BE2C (cell line): Measurements from ENCODE around the gene NRP2.

ENCODE experiments used
- DNase-seq: peaks from one replicate; pipeline ENCODE4 v3.0.0-alpha.2; 2020
- H3K27me3 ChIP-seq: fragments of 250-450 bp; sonication (Bioruptor Pico); 2 replicates; pipeline ENCODE4 v1.5.1; 2020; ENCODE audit warnings: mild to moderate bottlenecking
- H3K36me3 ChIP-seq: fragments of 250-450 bp; sonication (Bioruptor Pico); 2 replicates; pipeline ENCODE4 v1.5.1; 2020; ENCODE audit warnings: mild to moderate bottlenecking
- H3K4me1 ChIP-seq: fragments of 250-450 bp; sonication (Bioruptor Pico); 2 replicates; pipeline ENCODE4 v1.5.1; 2020
- H3K4me3 ChIP-seq: 2 replicates; pipeline ENCODE4 v1.5.1; 2011; ENCODE audit warnings: low read depth, low read length
- H3K9me3 ChIP-seq: fragments of 250-450 bp; sonication (Bioruptor Pico); 2 replicates; pipeline ENCODE4 v1.5.1; 2020
- CTCF ChIP-seq: IDR thresholded peaks from 2 replicates; pipeline ENCODE4 v1.5.1; 2012; ENCODE audit warnings: mild to moderate bottlenecking, low read depth, low read length

The NRP2 gene

GRCh38 chr2:205650931-205651330 is 31.4 kb upstream of the NRP2 start:
- DNase-seq: no peak
- no peaks in the 10 kb centered on the region for H3K36me3 ChIP-seq
- H3K9me3 ChIP-seq: no peaks in the 10 kb centered on the region
- no peaks in the 10 kb centered on the region for H3K27me3 ChIP-seq
- 0 out of 2 replicates have a peak, but pooled peaks cover 7% of the 10 kb centered on the region for H3K4me1 ChIP-seq
- H3K4me3 ChIP-seq: no peak overlapping the region
- no peak for TF ChIP-seq CTCF

GRCh38 chr2:205651719-205652118 is 30.6 kb upstream of the NRP2 start:
- no peak for DNase-seq
- 0 out of 2 replicates have a peak, but pooled peaks cover 7% of the 10 kb centered on the region for H3K4me1 ChIP-seq
- H3K9me3 ChIP-seq: no peaks in the 10 kb centered on the region
- no peak for TF ChIP-seq CTCF
- no peaks in the 10 kb centered on the region for H3K27me3 ChIP-seq
- no peak overlapping the region for H3K4me3 ChIP-seq
- H3K36me3 ChIP-seq: no peaks in the 10 kb centered on the region

GRCh38 chr2:205654878-205655605 is 27.3 kb upstream of the NRP2 start:
- no peak overlapping the region for H3K4me3 ChIP-seq
- DNase-seq: no peak
- no peaks in the 10 kb centered on the region for H3K27me3 ChIP-seq
- H3K9me3 ChIP-seq: no peaks in the 10 kb centered on the region
- TF ChIP-seq CTCF: no peak
- H3K36me3 ChIP-seq: no peaks in the 10 kb centered on the region
- peaks cover 7% of the 10 kb centered on the region for H3K4me1 ChIP-seq

DNA sequence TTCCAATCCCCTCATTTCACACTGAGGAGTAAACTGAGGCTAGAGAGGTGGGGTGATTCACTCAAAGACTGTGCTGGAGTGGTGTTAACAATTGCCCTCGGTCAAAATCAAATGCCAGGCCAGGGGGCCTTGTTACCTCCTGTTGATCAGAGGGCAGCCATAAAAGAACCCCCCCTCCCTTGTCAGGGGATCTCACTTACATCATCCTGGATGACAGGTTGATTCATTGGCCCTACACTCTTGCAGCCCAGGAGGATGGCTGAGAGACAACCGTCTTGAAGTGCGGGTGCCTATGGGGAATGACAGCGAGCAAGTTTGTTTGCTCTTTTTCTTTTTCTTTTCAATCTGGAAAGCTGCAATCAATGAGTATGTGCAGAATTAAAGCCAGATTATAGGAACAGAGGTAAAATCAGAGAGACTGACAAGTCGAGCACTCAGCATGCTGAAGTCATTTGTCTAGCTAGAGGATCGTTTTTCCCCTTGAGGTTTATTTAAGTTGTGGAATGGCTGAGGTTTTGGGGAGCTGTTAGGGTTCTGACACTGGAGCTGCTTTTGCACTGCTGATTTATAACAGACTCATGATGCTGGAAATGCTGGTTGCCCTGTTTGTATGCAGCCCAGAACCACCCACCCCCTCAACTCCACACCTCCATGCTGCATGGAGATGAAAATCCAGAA is 26.4 kb upstream of the NRP2 start:
- H3K36me3 ChIP-seq: no peaks in the 10 kb centered on the region
- TF ChIP-seq CTCF: no peak
- no peak overlapping the region for H3K4me3 ChIP-seq
- H3K9me3 ChIP-seq: no peaks in the 10 kb centered on the region
- H3K27me3 ChIP-seq: no peaks in the 10 kb centered on the region
- no peak for DNase-seq
- peaks cover 9% of the 10 kb centered on the region for H3K4me1 ChIP-seq

DNA sequence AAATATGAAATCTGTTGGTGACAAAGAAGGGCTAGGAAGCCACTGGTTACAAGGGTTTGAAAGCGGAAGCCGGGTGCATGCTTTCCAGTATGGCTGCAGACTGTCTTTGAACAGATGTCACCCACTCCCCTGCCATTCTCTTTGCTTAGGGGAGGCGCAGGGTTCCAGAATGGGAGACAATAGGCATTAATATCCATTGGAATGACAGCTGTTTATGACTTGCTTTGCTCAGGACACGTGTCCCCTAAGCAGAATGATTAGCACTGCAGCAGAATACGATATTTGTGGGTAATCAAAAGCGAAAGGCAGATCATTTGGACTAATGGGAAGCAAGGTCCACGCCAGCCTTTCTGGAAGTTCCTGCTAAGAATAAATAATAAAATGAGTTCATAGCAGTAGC is 25.8 kb upstream of the NRP2 start:
- no peak for TF ChIP-seq CTCF
- DNase-seq: no peak
- Histone ChIP-seq H3K9me3 (no peaks in the 10 kb centered on the region), H3K36me3 (no peaks in the 10 kb centered on the region), H3K4me3 (no peak overlapping the region), H3K4me1 (peaks cover 9% of the 10 kb centered on the region), H3K27me3 (no peaks in the 10 kb centered on the region)

DNA sequence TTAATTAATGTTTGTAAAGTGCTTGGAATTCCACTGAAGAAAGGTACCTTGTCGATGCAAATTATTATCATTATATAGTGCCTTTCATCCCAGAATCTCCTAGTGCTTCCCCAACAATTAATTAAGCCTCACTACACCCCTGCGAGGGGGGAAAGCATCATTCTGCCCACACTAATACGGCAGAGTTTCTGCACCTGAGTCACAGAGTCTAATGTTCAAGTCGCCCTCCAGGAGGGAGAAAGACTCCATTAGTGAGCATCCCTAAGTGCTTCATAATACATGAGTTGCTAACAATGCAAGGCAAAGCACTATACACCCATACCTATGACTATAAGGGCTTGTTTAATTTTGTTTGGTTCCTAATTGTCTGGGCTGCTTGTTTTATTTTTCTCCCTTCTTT is 25.4 kb upstream of the NRP2 start:
- Histone ChIP-seq H3K9me3 (no peaks in the 10 kb centered on the region), H3K36me3 (no peaks in the 10 kb centered on the region), H3K4me3 (no peak overlapping the region), H3K4me1 (peaks cover 9% of the 10 kb centered on the region), H3K27me3 (no peaks in the 10 kb centered on the region)
- TF ChIP-seq CTCF: no peak
- no peak for DNase-seq
